GM18867 (cell line): ENCODE data around the gene RCN2.
A peak's percentile ranks its signal among the peaks of the same experiment; 100 is the strongest.

Experiments
- ATAC-seq: cut with Tn5 transposase; IDR thresholded peaks from one replicate; pipeline ENCODE4 v1.9.1; 2021; ENCODE audit warnings: mild to moderate bottlenecking, moderate library complexity; ENCODE audit not compliant: unreplicated experiment

The RCN2 gene

GRCh38 chr15:76991741-76992645, 60.4 kb downstream of the RCN2 start:
- no peak for ATAC-seq

GRCh38 chr15:76993114-76993725, 61.7 kb downstream of the RCN2 start:
- no peak for ATAC-seq

- ATAC-seq: no peak
These were observed 62.5 kb downstream of the RCN2 start for GRCh38 chr15:76994001-76994400.

GRCh38 chr15:76994496-76994895, 62.9 kb downstream of the RCN2 start:
- ATAC-seq: no peak

GRCh38 chr15:76994971-76995945, 63.7 kb downstream of the RCN2 start, which contains the start of gene PSTPIP1:
TSS of gene PSTPIP1 (plus strand) at chr15:76995126. CDS start at chr15:76995574, 448 bp downstream.
- ATAC-seq: no peak

- no peak for ATAC-seq
These were observed 64.6 kb downstream of the RCN2 start for GRCh38 chr15:76996076-76996525.

GRCh38 chr15:76996526-76997401, 65.2 kb downstream of the RCN2 start:
- ATAC-seq: no peak

GRCh38 chr15:76998663-76999285, 67.2 kb downstream of the RCN2 start:
- no peak for ATAC-seq

- ATAC-seq: no peak
These were observed 68.4 kb downstream of the RCN2 start for GRCh38 chr15:76999996-77000395.

GRCh38 chr15:77001351-77001750, 69.8 kb downstream of the RCN2 start:
- no peak for ATAC-seq

GRCh38 chr15:77001966-77002365, 70.4 kb downstream of the RCN2 start:
- ATAC-seq: no peak

- no peak for ATAC-seq
These were observed 70.9 kb downstream of the RCN2 start for GRCh38 chr15:77002436-77002835.

GRCh38 chr15:77002954-77003912, 71.7 kb downstream of the RCN2 start:
- peak; percentile 84 for ATAC-seq
